ENCODE results near the gene LRRC8C. TPM values are rescaled to one million over a fixed set of nuclear protein-coding genes. Genes with fewer than 3 reads are reported as not detected.

The LRRC8C gene
- total RNA-seq, 1 experiment from 2014 or later: 3.5 TPM

- no peaks in the 10 kb centered on the region for H3K36me3 Mint-ChIP-seq (ENCODE audit: insufficient read depth, unreplicated experiment)
- H3K27ac Mint-ChIP-seq (ENCODE audit: unreplicated experiment): no peak overlapping the region
- CTCF ChIA-PET: no interaction called here
- no TSS peak for BruUV-seq (replicated peaks)
- no peaks in the 10 kb centered on the region for H3K4me1 Mint-ChIP-seq (ENCODE audit: low read depth, unreplicated experiment)
- TF ChIP-seq, protein P1, sequence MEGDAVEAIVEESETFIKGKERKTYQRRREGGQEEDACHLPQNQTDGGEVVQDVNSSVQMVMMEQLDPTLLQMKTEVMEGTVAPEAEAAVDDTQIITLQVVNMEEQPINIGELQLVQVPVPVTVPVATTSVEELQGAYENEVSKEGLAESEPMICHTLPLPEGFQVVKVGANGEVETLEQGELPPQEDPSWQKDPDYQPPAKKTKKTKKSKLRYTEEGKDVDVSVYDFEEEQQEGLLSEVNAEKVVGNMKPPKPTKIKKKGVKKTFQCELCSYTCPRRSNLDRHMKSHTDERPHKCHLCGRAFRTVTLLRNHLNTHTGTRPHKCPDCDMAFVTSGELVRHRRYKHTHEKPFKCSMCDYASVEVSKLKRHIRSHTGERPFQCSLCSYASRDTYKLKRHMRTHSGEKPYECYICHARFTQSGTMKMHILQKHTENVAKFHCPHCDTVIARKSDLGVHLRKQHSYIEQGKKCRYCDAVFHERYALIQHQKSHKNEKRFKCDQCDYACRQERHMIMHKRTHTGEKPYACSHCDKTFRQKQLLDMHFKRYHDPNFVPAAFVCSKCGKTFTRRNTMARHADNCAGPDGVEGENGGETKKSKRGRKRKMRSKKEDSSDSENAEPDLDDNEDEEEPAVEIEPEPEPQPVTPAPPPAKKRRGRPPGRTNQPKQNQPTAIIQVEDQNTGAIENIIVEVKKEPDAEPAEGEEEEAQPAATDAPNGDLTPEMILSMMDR (IDR thresholded peaks at IDR 0.05; ENCODE audit: unreplicated experiment): no peak
- H3K4me3 Mint-ChIP-seq (ENCODE audit: low read depth, unreplicated experiment): no peak overlapping the region
- no peaks in the 10 kb centered on the region for H3K27me3 Mint-ChIP-seq (ENCODE audit: unreplicated experiment)
- intact Hi-C loops (cut with micrococcal nuclease; ENCODE audit: unreplicated experiment): no loop called here
- DNase-seq: no peak
- H3K9me3 Mint-ChIP-seq (ENCODE audit: low read depth, unreplicated experiment): no peaks in the 10 kb centered on the region
Measured at GRCh38 chr1:89706700-89707012, 73.7 kb downstream of the LRRC8C start.

GRCh38 chr1:89708751-89709375 is 75.9 kb downstream of the LRRC8C start:
- no TSS peak for BruUV-seq (replicated peaks)
- H3K27ac Mint-ChIP-seq (ENCODE audit: unreplicated experiment): no peak overlapping the region

GRCh38 chr1:89710498-89711139 is 77.7 kb downstream of the LRRC8C start:
- no peak for DNase-seq
- H3K27me3 Mint-ChIP-seq (ENCODE audit: unreplicated experiment): no peaks in the 10 kb centered on the region
- no peaks in the 10 kb centered on the region for H3K36me3 Mint-ChIP-seq (ENCODE audit: insufficient read depth, unreplicated experiment)
- BruUV-seq (replicated peaks): no TSS peak
- H3K4me3 Mint-ChIP-seq (ENCODE audit: low read depth, unreplicated experiment): no peak overlapping the region
- H3K27ac Mint-ChIP-seq (ENCODE audit: unreplicated experiment): no peak overlapping the region
- intact Hi-C loops (cut with micrococcal nuclease; ENCODE audit: unreplicated experiment): no loop called here
- no peaks in the 10 kb centered on the region for H3K4me1 Mint-ChIP-seq (ENCODE audit: low read depth, unreplicated experiment)
- CTCF ChIA-PET: no interaction called here
- TF ChIP-seq, protein P1 (IDR thresholded peaks at IDR 0.05; ENCODE audit: unreplicated experiment): no peak
- no peaks in the 10 kb centered on the region for H3K9me3 Mint-ChIP-seq (ENCODE audit: low read depth, unreplicated experiment)

More at GRCh38 chr1:89708751-89709375, 75.9 kb downstream of the LRRC8C start:
- Mint-ChIP-seq H3K9me3 (ENCODE audit: low read depth, unreplicated experiment) (no peaks in the 10 kb centered on the region), H3K4me1 (ENCODE audit: low read depth, unreplicated experiment) (no peaks in the 10 kb centered on the region), H3K36me3 (ENCODE audit: insufficient read depth, unreplicated experiment) (no peaks in the 10 kb centered on the region), H3K4me3 (ENCODE audit: low read depth, unreplicated experiment) (no peak overlapping the region), H3K27me3 (ENCODE audit: unreplicated experiment) (no peaks in the 10 kb centered on the region)
- TF ChIP-seq, protein P1 (IDR thresholded peaks at IDR 0.05; ENCODE audit: unreplicated experiment): no peak
- intact Hi-C loops (cut with micrococcal nuclease; ENCODE audit: unreplicated experiment): no loop called here
- CTCF ChIA-PET: no interaction called here
- DNase-seq: no peak

DNA sequence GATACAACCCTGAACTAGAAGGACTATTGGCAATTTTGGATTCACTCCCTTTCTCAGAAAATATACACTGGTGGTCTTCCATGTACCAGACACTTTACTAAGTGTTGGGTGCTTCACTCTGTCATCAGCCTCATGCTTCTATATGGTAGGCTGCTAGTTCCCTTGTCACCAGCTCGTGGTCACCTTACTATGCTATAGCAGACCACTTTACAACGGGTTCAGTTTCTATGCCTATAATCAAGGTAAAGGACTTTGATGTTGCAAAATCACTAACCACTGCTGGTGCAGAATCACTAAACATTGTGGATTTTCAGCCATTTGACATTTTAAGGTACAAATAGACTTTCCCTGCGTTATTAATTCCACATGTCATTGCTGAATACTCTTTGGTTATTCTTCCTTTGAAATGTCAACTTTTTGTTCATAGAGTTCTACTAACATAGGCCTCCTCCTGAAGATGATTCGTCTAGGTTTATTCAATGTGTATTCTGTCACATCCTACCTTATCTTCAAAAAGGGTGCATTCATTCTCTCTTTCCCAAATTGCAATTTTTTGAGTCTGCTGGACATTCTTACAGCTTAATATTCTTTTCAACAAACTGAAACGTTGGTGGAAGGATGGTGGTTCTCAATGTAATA is 78.3 kb downstream of the LRRC8C start:
- BruUV-seq (replicated peaks): no TSS peak
- Mint-ChIP-seq H3K9me3 (ENCODE audit: low read depth, unreplicated experiment) (no peaks in the 10 kb centered on the region), H3K4me1 (ENCODE audit: low read depth, unreplicated experiment) (no peaks in the 10 kb centered on the region), H3K4me3 (ENCODE audit: low read depth, unreplicated experiment) (no peak overlapping the region), H3K36me3 (ENCODE audit: insufficient read depth, unreplicated experiment) (no peaks in the 10 kb centered on the region), H3K27me3 (ENCODE audit: unreplicated experiment) (no peaks in the 10 kb centered on the region), H3K27ac (ENCODE audit: unreplicated experiment) (no peak overlapping the region)
- CTCF ChIA-PET: no interaction called here
- TF ChIP-seq, protein P1 (IDR thresholded peaks at IDR 0.05; ENCODE audit: unreplicated experiment): no peak
- intact Hi-C loops (cut with micrococcal nuclease; ENCODE audit: unreplicated experiment): no loop called here
- DNase-seq: no peak

All from Calu3 (cell line).